ENCODE data around the gene GPR87.

Gene GPR87

GRCh38 chr3:151282921-151283320 is 33.7 kb downstream of the GPR87 start:
- peak; percentile 69 for DNase-seq (ENCODE audit: low spot score)

GRCh38 chr3:151281671-151282324 is 34.8 kb downstream of the GPR87 start:
- no peak for DNase-seq (ENCODE audit: low spot score)

GRCh38 chr3:151278230-151278629 is 38.4 kb downstream of the GPR87 start, which contains the start of gene P2RY14:
P2RY14 (minus strand) TSS chr3:151278542; CDS start chr3:151214316, 64,226 bp downstream.
- DNase-seq (ENCODE audit: low spot score), result peak; percentile 40

GRCh38 chr3:151276687-151277042 is 40.0 kb downstream of the GPR87 start:
- DNase-seq (ENCODE audit: low spot score), result peak; percentile 36

- no peak for DNase-seq (ENCODE audit: low spot score)
These were observed 40.5 kb downstream of the GPR87 start for GRCh38 chr3:151276038-151276686.

GRCh38 chr3:151275091-151275490 is 41.5 kb downstream of the GPR87 start:
- DNase-seq (ENCODE audit: low spot score), result no peak

GRCh38 chr3:151269631-151270030 is 47.0 kb downstream of the GPR87 start:
- no peak for DNase-seq (ENCODE audit: low spot score)

- peak; percentile 35 for DNase-seq (ENCODE audit: low spot score)
These were observed 48.1 kb downstream of the GPR87 start for GRCh38 chr3:151268267-151269235.

GRCh38 chr3:151267066-151267465 is 49.6 kb downstream of the GPR87 start:
- no peak for DNase-seq (ENCODE audit: low spot score)

GRCh38 chr3:151265866-151266265 is 50.8 kb downstream of the GPR87 start:
- no peak for DNase-seq (ENCODE audit: low spot score)

GRCh38 chr3:151265166-151265565 is 51.5 kb downstream of the GPR87 start:
- no peak for DNase-seq (ENCODE audit: low spot score)

- no peak for DNase-seq (ENCODE audit: low spot score)
These were observed 52.0 kb downstream of the GPR87 start for GRCh38 chr3:151264605-151265004.

- DNase-seq (ENCODE audit: low spot score), result no peak
These were observed 53.6 kb downstream of the GPR87 start for GRCh38 chr3:151262871-151263525.

GRCh38 chr3:151259664-151260063 is 57.0 kb downstream of the GPR87 start:
- DNase-seq (ENCODE audit: low spot score), result no peak

- no peak for DNase-seq (ENCODE audit: low spot score)
These were observed 59.9 kb downstream of the GPR87 start for GRCh38 chr3:151256749-151257148.

- DNase-seq (ENCODE audit: low spot score), result no peak
These were observed 67.8 kb downstream of the GPR87 start for GRCh38 chr3:151248772-151249337.

Data from activated CD4-positive, alpha-beta T cell treated with anti-CD3 and anti-CD28 coated beads, Interleukin-2, Interleukin-4, amounts not matched to agents 100 ng/mL and 50 ng/mL, durations not matched to agents 16 hours and 8 hours (primary cell).